Fibroblast of the aortic adventitia (primary cell): ENCODE measurements around the gene PDXP. TPM values are rescaled to one million over a fixed set of nuclear protein-coding genes. Genes with fewer than 3 reads are reported as not detected.

Source experiments
- DNase-seq: peaks from one replicate; pipeline ENCODE4 v3.0.0-alpha.2; 2010; ENCODE audit warnings: low read depth
- H3K4me3 ChIP-seq: 2 replicates; pipeline ENCODE4 v1.5.1; 2011; ENCODE audit warnings: low read depth, mild to moderate bottlenecking, control low read depth, low read length, moderate library complexity
- small RNA-seq: library from RNA; depleted of rRNA; stranded (forward); fragments of <200 nt; gene quantifications from one replicate; pipeline ENCODE3, GENCODE V24; 2012
- total RNA-seq: library from RNA; depleted of rRNA; stranded (reverse); fragments of >200 nt; gene quantifications from 2 replicates; pipeline ENCODE4 v1.2.3, GENCODE V29; 2012; ENCODE audit warnings: low replicate concordance
- TF ChIP-seq, protein P1 (sequence below): IDR thresholded peaks from 2 replicates; pipeline ENCODE4 v1.5.1; 2011; ENCODE audit warnings: mild to moderate bottlenecking, low read length, control low read depth, inconsistent platforms; ENCODE audit not compliant: insufficient read depth

Gene PDXP
- total RNA-seq, 1 donor: 7.4 TPM

DNA sequence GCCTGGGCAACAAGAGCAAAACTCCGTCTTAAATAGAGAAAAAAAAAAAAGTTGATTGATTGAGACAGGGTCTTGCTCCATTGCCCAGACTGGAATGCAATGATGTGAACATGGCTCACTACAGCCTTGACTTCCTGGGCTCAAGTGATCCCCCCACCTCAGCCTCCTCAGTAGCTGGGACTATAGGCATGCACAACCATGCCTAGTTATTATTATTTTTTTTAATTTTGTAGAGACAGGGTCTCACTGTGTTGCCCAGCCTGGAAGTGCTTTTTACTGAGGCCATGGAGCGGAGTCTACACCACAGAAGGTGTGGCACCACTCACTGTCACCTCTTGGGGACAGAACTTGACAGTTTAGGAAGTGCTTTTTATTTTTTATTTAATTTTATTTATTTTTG is 56.1 kb downstream of the PDXP start:
- H3K4me3 ChIP-seq: no peak overlapping the region
- TF ChIP-seq, protein P1, sequence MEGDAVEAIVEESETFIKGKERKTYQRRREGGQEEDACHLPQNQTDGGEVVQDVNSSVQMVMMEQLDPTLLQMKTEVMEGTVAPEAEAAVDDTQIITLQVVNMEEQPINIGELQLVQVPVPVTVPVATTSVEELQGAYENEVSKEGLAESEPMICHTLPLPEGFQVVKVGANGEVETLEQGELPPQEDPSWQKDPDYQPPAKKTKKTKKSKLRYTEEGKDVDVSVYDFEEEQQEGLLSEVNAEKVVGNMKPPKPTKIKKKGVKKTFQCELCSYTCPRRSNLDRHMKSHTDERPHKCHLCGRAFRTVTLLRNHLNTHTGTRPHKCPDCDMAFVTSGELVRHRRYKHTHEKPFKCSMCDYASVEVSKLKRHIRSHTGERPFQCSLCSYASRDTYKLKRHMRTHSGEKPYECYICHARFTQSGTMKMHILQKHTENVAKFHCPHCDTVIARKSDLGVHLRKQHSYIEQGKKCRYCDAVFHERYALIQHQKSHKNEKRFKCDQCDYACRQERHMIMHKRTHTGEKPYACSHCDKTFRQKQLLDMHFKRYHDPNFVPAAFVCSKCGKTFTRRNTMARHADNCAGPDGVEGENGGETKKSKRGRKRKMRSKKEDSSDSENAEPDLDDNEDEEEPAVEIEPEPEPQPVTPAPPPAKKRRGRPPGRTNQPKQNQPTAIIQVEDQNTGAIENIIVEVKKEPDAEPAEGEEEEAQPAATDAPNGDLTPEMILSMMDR: no peak
- DNase-seq: no peak

GRCh38 chr22:37715760-37716159 is 57.2 kb downstream of the PDXP start:
- TF ChIP-seq, protein P1: no peak
- no peak overlapping the region for H3K4me3 ChIP-seq
- no peak for DNase-seq

Small RNA genes lying within 50 kb of the gene (small RNA-seq; reads per million reads assigned to genes)
- gene RN7SL385P: not detected

Other genes with a start within 250 kb of the PDXP start
- gene ELFN2, start 231.2 kb upstream of the PDXP start, total RNA-seq: 0.18 and 0.33 TPM in 2 replicates
- gene MFNG, start 172.3 kb upstream of the PDXP start, total RNA-seq: 0.16 and 0.36 TPM in 2 replicates
- gene CARD10, start 139.3 kb upstream of the PDXP start, total RNA-seq: 5.8 and 13.1 TPM in 2 replicates
- gene CDC42EP1, start 98.2 kb upstream of the PDXP start, total RNA-seq: 18.9 and 30.3 TPM in 2 replicates
- gene LGALS2, start 78.6 kb upstream of the PDXP start, total RNA-seq: not detected in 2 replicates
- gene GGA1, start 49.9 kb upstream of the PDXP start, total RNA-seq: 12.0 and 35.0 TPM in 2 replicates
- gene SH3BP1, start 19.1 kb upstream of the PDXP start, total RNA-seq: 1.8 and 4.6 TPM in 2 replicates
- gene LGALS1, start 16.9 kb downstream of the PDXP start, total RNA-seq: 3,846 and 5,734 TPM in 2 replicates
- 12.7 and 14.0 TPM in 2 replicates for gene NOL12, start 27.6 kb downstream of the PDXP start, total RNA-seq
- 150 and 151 TPM in 2 replicates for gene TRIOBP, start 38.3 kb downstream of the PDXP start, total RNA-seq
- 13.1 and 16.2 TPM in 2 replicates for gene GCAT, start 149.2 kb downstream of the PDXP start, total RNA-seq
- gene GALR3, start 164.7 kb downstream of the PDXP start, total RNA-seq: not detected in 2 replicates
- gene ANKRD54, start 185.6 kb downstream of the PDXP start, total RNA-seq: 19.0 and 38.6 TPM in 2 replicates
- gene EIF3L, start 190.7 kb downstream of the PDXP start, total RNA-seq: 181 and 457 TPM in 2 replicates
- gene MICALL1, start 247.6 kb downstream of the PDXP start, total RNA-seq: 13.2 and 24.7 TPM in 2 replicates